Activated CD4-positive, alpha-beta T cell treated with anti-CD3 and anti-CD28 coated beads, Interleukin-2, amount 10 ng/mL, durations not matched to agents 24 days and 14 days (primary cell): ENCODE data around the gene CISD3. TPM values are rescaled to one million over a fixed set of nuclear protein-coding genes. Genes with fewer than 3 reads are reported as not detected.

Experiments used
- DNase-seq: peaks from one replicate; pipeline ENCODE4 v3.0.0; 2022
- H3K27ac Mint-ChIP-seq: one replicate; pipeline ENCODE4 v1.8.0; 2022; ENCODE audit warnings: mild to moderate bottlenecking, mixed read lengths
- H3K27me3 Mint-ChIP-seq: one replicate; pipeline ENCODE4 v1.8.0; 2022; ENCODE audit warnings: mixed read lengths
- H3K36me3 Mint-ChIP-seq: one replicate; pipeline ENCODE4 v1.8.0; 2022; ENCODE audit warnings: low read depth, mild to moderate bottlenecking, mixed read lengths
- H3K4me1 Mint-ChIP-seq: one replicate; pipeline ENCODE4 v1.8.0; 2021; ENCODE audit warnings: mixed read lengths
- H3K4me3 Mint-ChIP-seq: one replicate; pipeline ENCODE4 v1.8.0; 2022; ENCODE audit warnings: mild to moderate bottlenecking, moderate library complexity, mixed read lengths
- H3K9me3 Mint-ChIP-seq: one replicate; pipeline ENCODE4 v1.8.0; 2021; ENCODE audit warnings: mixed read lengths
- intact Hi-C: fragments of 100-400 bp; cut with micrococcal nuclease; formaldehyde crosslinking; loops from one replicate; pipeline ENCODE4 v1.15.1; 2023
- total RNA-seq: library from RNA; stranded (reverse); gene quantifications from 2 replicates; pipeline ENCODE4 v1.2.3, GENCODE V29; 2022

The CISD3 gene
- total RNA-seq, 1 donor from 2014 or later = 46.7 TPM

GRCh38 chr17:38739305-38739704, 9.2 kb downstream of the CISD3 start:
- DNase-seq = no peak
- intact Hi-C loops = loop anchor here (10.0 kb wide), 1 partner anchor 185 kb away; no protein-coding TSS in a partner anchor
- Mint-ChIP-seq H3K36me3 (peaks cover 2% of the 10 kb centered on the region), H3K27me3 (no peaks in the 10 kb centered on the region), H3K4me1 (peaks cover 25% of the 10 kb centered on the region), H3K4me3 (no peak overlapping the region), H3K9me3 (no peaks in the 10 kb centered on the region), H3K27ac (no peak overlapping the region)

GRCh38 chr17:38740044-38740443, 9.9 kb downstream of the CISD3 start:
- Mint-ChIP-seq H3K4me1 (peaks cover 19% of the 10 kb centered on the region), H3K27ac (no peak overlapping the region), H3K4me3 (no peak overlapping the region), H3K9me3 (no peaks in the 10 kb centered on the region), H3K27me3 (no peaks in the 10 kb centered on the region), H3K36me3 (no peaks in the 10 kb centered on the region)
- intact Hi-C loops = no loop called here
- DNase-seq = no peak

- Mint-ChIP-seq H3K9me3 (no peaks in the 10 kb centered on the region), H3K4me3 (no peak overlapping the region)
- intact Hi-C loops = no loop called here
These were observed 10.7 kb downstream of the CISD3 start for GRCh38 chr17:38740806-38741205.

GRCh38 chr17:38741461-38741860, 11.3 kb downstream of the CISD3 start:
- peaks cover 7% of the 10 kb centered on the region for H3K27me3 Mint-ChIP-seq
- intact Hi-C loops = no loop called here
- H3K9me3 Mint-ChIP-seq = no peaks in the 10 kb centered on the region
- peaks cover 20% of the 10 kb centered on the region for H3K4me1 Mint-ChIP-seq
- H3K4me3 Mint-ChIP-seq = no peak overlapping the region
- H3K27ac Mint-ChIP-seq = no peak overlapping the region
- no peak for DNase-seq
- no peaks in the 10 kb centered on the region for H3K36me3 Mint-ChIP-seq

More at GRCh38 chr17:38740806-38741205, 10.7 kb downstream of the CISD3 start:
- Mint-ChIP-seq H3K4me1 (peaks cover 14% of the 10 kb centered on the region), H3K27ac (no peak overlapping the region), H3K36me3 (no peaks in the 10 kb centered on the region), H3K27me3 (peaks cover under 1% of the 10 kb centered on the region)
- no peak for DNase-seq

GRCh38 chr17:38741921-38742410, 11.8 kb downstream of the CISD3 start:
- H3K27ac Mint-ChIP-seq = no peak overlapping the region
- H3K36me3 Mint-ChIP-seq = no peaks in the 10 kb centered on the region
- peaks cover 12% of the 10 kb centered on the region for H3K27me3 Mint-ChIP-seq
- intact Hi-C loops = no loop called here
- H3K4me3 Mint-ChIP-seq = no peak overlapping the region
- DNase-seq = no peak
- no peaks in the 10 kb centered on the region for H3K9me3 Mint-ChIP-seq
- peaks cover 25% of the 10 kb centered on the region for H3K4me1 Mint-ChIP-seq

- Mint-ChIP-seq H3K27me3 (peaks cover 12% of the 10 kb centered on the region), H3K36me3 (no peaks in the 10 kb centered on the region), H3K9me3 (no peaks in the 10 kb centered on the region), H3K4me3 (no peak overlapping the region), H3K27ac (peak overlapping the region; percentile 5), H3K4me1 (peaks cover 25% of the 10 kb centered on the region)
- intact Hi-C loops = no loop called here
- DNase-seq = peak; percentile 72
These were observed 12.5 kb downstream of the CISD3 start for GRCh38 chr17:38742411-38743308.

- Mint-ChIP-seq H3K4me1 (peaks cover 25% of the 10 kb centered on the region), H3K27ac (no peak overlapping the region), H3K4me3 (no peak overlapping the region), H3K9me3 (no peaks in the 10 kb centered on the region), H3K36me3 (no peaks in the 10 kb centered on the region), H3K27me3 (peaks cover 15% of the 10 kb centered on the region)
- intact Hi-C loops = no loop called here
- DNase-seq = no peak
These were observed 13.5 kb downstream of the CISD3 start for GRCh38 chr17:38743556-38744171.

GRCh38 chr17:38745545-38745944, 15.4 kb downstream of the CISD3 start:
- intact Hi-C loops = no loop called here
- DNase-seq = no peak
- Mint-ChIP-seq H3K27me3 (peaks cover 26% of the 10 kb centered on the region), H3K9me3 (no peaks in the 10 kb centered on the region), H3K36me3 (no peaks in the 10 kb centered on the region), H3K27ac (no peak overlapping the region), H3K4me1 (peaks cover 36% of the 10 kb centered on the region), H3K4me3 (no peak overlapping the region)

GRCh38 chr17:38746004-38746848, 16.1 kb downstream of the CISD3 start:
- DNase-seq = no peak
- intact Hi-C loops = no loop called here
- Mint-ChIP-seq H3K9me3 (no peaks in the 10 kb centered on the region), H3K4me1 (peaks cover 42% of the 10 kb centered on the region), H3K4me3 (peak overlapping the region; percentile 84), H3K27me3 (peaks cover 32% of the 10 kb centered on the region), H3K36me3 (no peaks in the 10 kb centered on the region), H3K27ac (no peak overlapping the region)

GRCh38 chr17:38746849-38747462, 16.8 kb downstream of the CISD3 start:
- intact Hi-C loops = no loop called here
- peaks cover 37% of the 10 kb centered on the region for H3K27me3 Mint-ChIP-seq
- peaks cover 2% of the 10 kb centered on the region for H3K36me3 Mint-ChIP-seq

GRCh38 chr17:38747463-38748148, 17.5 kb downstream of the CISD3 start:
- intact Hi-C loops = no loop called here
- peaks cover 39% of the 10 kb centered on the region for H3K27me3 Mint-ChIP-seq
- no peaks in the 10 kb centered on the region for H3K9me3 Mint-ChIP-seq
- no peak overlapping the region for H3K27ac Mint-ChIP-seq
- H3K4me1 Mint-ChIP-seq = peaks cover 49% of the 10 kb centered on the region
- peaks cover 7% of the 10 kb centered on the region for H3K36me3 Mint-ChIP-seq
- DNase-seq = peak; percentile 71
- H3K4me3 Mint-ChIP-seq = peak overlapping the region; percentile 84

More at GRCh38 chr17:38746849-38747462, 16.8 kb downstream of the CISD3 start:
- no peak for DNase-seq
- Mint-ChIP-seq H3K27ac (peak overlapping the region; percentile 14), H3K9me3 (no peaks in the 10 kb centered on the region), H3K4me1 (peaks cover 48% of the 10 kb centered on the region), H3K4me3 (peak overlapping the region; percentile 84)

GRCh38 chr17:38748149-38748891, 18.2 kb downstream of the CISD3 start, which contains the start of gene PCGF2:
Gene PCGF2 (minus strand): TSS chr17:38748336. CDS start chr17:38740402, 7,934 bp downstream.
- DNase-seq = peak; percentile 70
- H3K27me3 Mint-ChIP-seq = peaks cover 39% of the 10 kb centered on the region
- intact Hi-C loops = no loop called here
- no peak within 1 kb of the TSS for H3K27ac Mint-ChIP-seq
- peak within 1 kb of the TSS; percentile 99 for H3K4me3 Mint-ChIP-seq
- H3K36me3 Mint-ChIP-seq = peaks cover 8% of the 10 kb centered on the region
- peaks cover 44% of the 10 kb centered on the region for H3K4me1 Mint-ChIP-seq
- no peaks in the 10 kb centered on the region for H3K9me3 Mint-ChIP-seq
